ENCODE measurements around the gene YBX3. TPM values are rescaled to one million over a fixed set of nuclear protein-coding genes. Genes with fewer than 3 reads are reported as not detected.

The YBX3 gene
- total and polyA plus RNA-seq, 2 of the 13 experiments (the other 11 are each of a cell fraction or from before 2014, with no cell fraction given) = 77.5 to 99.6 TPM

GRCh38 chr12:10749700-10750384, 26.7 kb upstream of the YBX3 start (continued):
- TF ChIP-seq ETS1 (CRISPR knock-in tag; IDR thresholded peaks at IDR 0.05) (no peak), ZNF605 (CRISPR knock-in tag; IDR thresholded peaks at IDR 0.05) (peak; percentile 27; the same call in 1 of the 2 replicates), MED1 (CRISPR knock-in tag; IDR thresholded peaks at IDR 0.05) (0 out of 2 replicates have a peak, but pooled peaks have one; percentile 37), RAD21 (CRISPR knock-in tag; IDR thresholded peaks at IDR 0.05) (peak; percentile 84), REPIN1 (CRISPR knock-in tag; IDR thresholded peaks at IDR 0.05; ENCODE audit: borderline replicate concordance, low read depth) (0 out of 2 replicates have a peak, but pooled peaks have one; percentile 29), CENPBD1 (CRISPR knock-in tag; IDR thresholded peaks at IDR 0.05; ENCODE audit: borderline replicate concordance, low read depth) (no peak), HMGXB4 (CRISPR knock-in tag; IDR thresholded peaks at IDR 0.05; ENCODE audit: borderline replicate concordance in 1 of 2, low read depth in 1 of 2) (peak; percentile 56 to 91; a peak in 3 of 4 replicates), CEBPZ (IDR thresholded peaks at IDR 0.05; ENCODE audit: low read length) (no peak), HOXA5 (CRISPR knock-in tag; IDR thresholded peaks at IDR 0.05) (0 out of 2 replicates have a peak, but pooled peaks have one; percentile 48), KDM5B (CRISPR knock-in tag; IDR thresholded peaks at IDR 0.05; ENCODE audit: borderline replicate concordance) (no peak), ZNF331 (CRISPR knock-in tag; IDR thresholded peaks at IDR 0.05) (0 out of 2 replicates have a peak, but pooled peaks have one; percentile 36), KMT2B (CRISPR knock-in tag; IDR thresholded peaks at IDR 0.05) (no peak), THAP11 (CRISPR knock-in tag; IDR thresholded peaks at IDR 0.05) (peak; percentile 57; the same call in 1 of the 2 replicates), ZNF232 (CRISPR knock-in tag; IDR thresholded peaks at IDR 0.05; ENCODE audit: borderline replicate concordance) (no peak), RXRB (CRISPR knock-in tag; IDR thresholded peaks at IDR 0.05; ENCODE audit: borderline replicate concordance) (peak; percentile 27; the same call in 1 of the 2 replicates), ZNF552 (CRISPR knock-in tag; IDR thresholded peaks at IDR 0.05; ENCODE audit: borderline replicate concordance) (no peak)

Measured in HepG2 (cell line).